K562 (cell line): ENCODE measurements around the gene DNAJB12. TPM values are rescaled to one million over a fixed set of nuclear protein-coding genes. Genes with fewer than 3 reads are reported as not detected.
A peak's percentile ranks its signal among the peaks of the same experiment; 100 is the strongest.

Experiments used
- CEBPG ChIP-seq, 3 experiments: fragments of 200-800 bp in 1 of 3; sonication (Bioruptor generic) in 1 of 3; sonication (generic) in 1 of 3; formaldehyde crosslinking in 1 of 3; IDR thresholded peaks in 2 of 3; conservative IDR thresholded peaks in 1 of 3; 2 replicates each; pipeline versions ENCODE4 v1.6.1 to v1.8.0; 2016 to 2022; ENCODE audit warnings: missing compliant biosample characterization in 2 of 3, missing genetic modification characterization in 2 of 3, mild to moderate bottlenecking in 1 of 3, missing genetic modification reagents in 1 of 3
- HDAC8 ChIP-seq: fragments of 450-650 bp; IDR thresholded peaks from 2 replicates; pipeline ENCODE4 v1.6.1; 2016; ENCODE audit warnings: mild to moderate bottlenecking, missing genetic modification characterization, moderate library complexity, missing compliant biosample characterization
- LARP7 ChIP-seq: fragments of 450-650 bp; IDR thresholded peaks from 2 replicates; pipeline ENCODE4 v1.6.1; 2016
- NFIC ChIP-seq: fragments of 450-650 bp; IDR thresholded peaks from 2 replicates; pipeline ENCODE4 v1.6.1; 2017; ENCODE audit warnings: mild to moderate bottlenecking, inconsistent platforms
- NR2C2 ChIP-seq, 2 experiments: fragments of 200-800 bp in 1 of 2; sonication (Bioruptor generic) in 1 of 2; sonication (generic) in 1 of 2; formaldehyde crosslinking in 1 of 2; IDR thresholded peaks; 2 replicates each; pipeline versions ENCODE4 v1.6.1 to v1.8.0; 2016 to 2022; ENCODE audit warnings: mild to moderate bottlenecking in 1 of 2, missing compliant biosample characterization in 1 of 2, missing genetic modification characterization in 1 of 2, missing genetic modification reagents in 1 of 2
- TEAD4 ChIP-seq, 2 experiments: sonication (generic) in 1 of 2; formaldehyde crosslinking in 1 of 2; IDR thresholded peaks; 2 replicates each; pipeline versions ENCODE4 v1.6.1 to v1.8.0; 2012 to 2022; ENCODE audit warnings: borderline replicate concordance in 1 of 2, inconsistent platforms in 1 of 2, low read length in 1 of 2, mild to moderate bottlenecking in 1 of 2, missing genetic modification reagents in 1 of 2
- polyA plus RNA-seq, 8 experiments: library from polyadenylated mRNA; depleted of rRNA in 4 of 8; stranded (reverse) in 5 of 8; unstranded in 3 of 8; fragments of >200 nt; fragmentation: Nextera tagmentation in 2 of 8; fragmentation: Illumina TruSeq in 1 of 8; extraction: Ambion mirVana in 2 of 8; extraction: Trizol in 1 of 8; gene quantifications; 2 replicates each; pipeline versions ENCODE4 v1.2.1 to v1.2.3, GENCODE V29; 2011 to 2014; ENCODE audit warnings: inconsistent platforms in 1 of 8, missing spikeins in 1 of 8
- total RNA-seq, 7 experiments: library from RNA; depleted of rRNA in 6 of 7; stranded (reverse); fragments of >200 nt in 6 of 7; fragmentation: Illumina TruSeq in 2 of 7; extraction: Trizol in 2 of 7; gene quantifications; 2 replicates each; pipeline versions ENCODE4 v1.2.1 to v1.2.3, GENCODE V29; 2011 to 2021; ENCODE audit warnings: low replicate concordance in 1 of 7
- TF ChIP-seq, protein P1 (sequence below): sonication (generic); formaldehyde crosslinking; IDR thresholded peaks from 2 replicates; pipeline ENCODE4 v1.8.0; 2022; ENCODE audit warnings: missing genetic modification reagents, mild to moderate bottlenecking, borderline replicate concordance
- TF ChIP-seq, protein P2 (sequence below): fragments of 450-650 bp; IDR thresholded peaks from 2 replicates; pipeline ENCODE4 v1.6.1; 2018; ENCODE audit not compliant: partially characterized antibody

Gene DNAJB12
- total and polyA plus RNA-seq, 9 of the 15 experiments (the other 6 are each of a cell fraction or from before 2014, with no cell fraction given) = 3.5 to 31.5 (median 20.3) TPM

GRCh38 chr10:72297281-72297804 lies 57.4 kb downstream of the DNAJB12 start (continued):
- TF ChIP-seq TEAD4 (IDR thresholded peaks at IDR 0.05; ENCODE audit: low read length) (no peak; the same call in 1 of the 2 replicates), TEAD4 (CRISPR knock-in tag; IDR thresholded peaks at IDR 0.05; ENCODE audit: borderline replicate concordance) (no peak), HDAC8 (tag) (0 out of 2 replicates have a peak, but pooled peaks have one; percentile 61), LARP7 (no peak), NFIC (peak; percentile 72), CEBPG (CRISPR knock-in tag; IDR thresholded peaks at IDR 0.05) (no peak), CEBPG (tag; conservative IDR thresholded peaks at IDR 0.05 in 1 of 2, IDR thresholded peaks at IDR 0.05 in 1 of 2) (no peak; a peak in 1 of 4 replicates), NR2C2 (CRISPR knock-in tag; IDR thresholded peaks at IDR 0.05) (no peak), NR2C2 (tag; IDR thresholded peaks at IDR 0.05) (no peak)
- TF ChIP-seq, protein P1, sequence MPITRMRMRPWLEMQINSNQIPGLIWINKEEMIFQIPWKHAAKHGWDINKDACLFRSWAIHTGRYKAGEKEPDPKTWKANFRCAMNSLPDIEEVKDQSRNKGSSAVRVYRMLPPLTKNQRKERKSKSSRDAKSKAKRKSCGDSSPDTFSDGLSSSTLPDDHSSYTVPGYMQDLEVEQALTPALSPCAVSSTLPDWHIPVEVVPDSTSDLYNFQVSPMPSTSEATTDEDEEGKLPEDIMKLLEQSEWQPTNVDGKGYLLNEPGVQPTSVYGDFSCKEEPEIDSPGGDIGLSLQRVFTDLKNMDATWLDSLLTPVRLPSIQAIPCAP (CRISPR knock-in tag) = no peak
- TF ChIP-seq, protein P2, sequence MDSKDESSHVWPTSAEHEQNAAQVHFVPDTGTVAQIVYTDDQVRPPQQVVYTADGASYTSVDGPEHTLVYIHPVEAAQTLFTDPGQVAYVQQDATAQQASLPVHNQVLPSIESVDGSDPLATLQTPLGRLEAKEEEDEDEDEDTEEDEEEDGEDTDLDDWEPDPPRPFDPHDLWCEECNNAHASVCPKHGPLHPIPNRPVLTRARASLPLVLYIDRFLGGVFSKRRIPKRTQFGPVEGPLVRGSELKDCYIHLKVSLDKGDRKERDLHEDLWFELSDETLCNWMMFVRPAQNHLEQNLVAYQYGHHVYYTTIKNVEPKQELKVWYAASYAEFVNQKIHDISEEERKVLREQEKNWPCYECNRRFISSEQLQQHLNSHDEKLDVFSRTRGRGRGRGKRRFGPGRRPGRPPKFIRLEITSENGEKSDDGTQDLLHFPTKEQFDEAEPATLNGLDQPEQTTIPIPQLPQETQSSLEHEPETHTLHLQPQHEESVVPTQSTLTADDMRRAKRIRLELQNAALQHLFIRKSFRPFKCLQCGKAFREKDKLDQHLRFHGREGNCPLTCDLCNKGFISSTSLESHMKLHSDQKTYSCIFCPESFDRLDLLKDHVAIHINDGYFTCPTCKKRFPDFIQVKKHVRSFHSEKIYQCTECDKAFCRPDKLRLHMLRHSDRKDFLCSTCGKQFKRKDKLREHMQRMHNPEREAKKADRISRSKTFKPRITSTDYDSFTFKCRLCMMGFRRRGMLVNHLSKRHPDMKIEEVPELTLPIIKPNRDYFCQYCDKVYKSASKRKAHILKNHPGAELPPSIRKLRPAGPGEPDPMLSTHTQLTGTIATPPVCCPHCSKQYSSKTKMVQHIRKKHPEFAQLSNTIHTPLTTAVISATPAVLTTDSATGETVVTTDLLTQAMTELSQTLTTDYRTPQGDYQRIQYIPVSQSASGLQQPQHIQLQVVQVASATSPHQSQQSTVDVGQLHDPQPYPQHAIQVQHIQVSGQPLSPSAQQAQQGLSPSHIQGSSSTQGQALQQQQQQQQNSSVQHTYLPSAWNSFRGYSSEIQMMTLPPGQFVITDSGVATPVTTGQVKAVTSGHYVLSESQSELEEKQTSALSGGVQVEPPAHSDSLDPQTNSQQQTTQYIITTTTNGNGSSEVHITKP = peak; percentile 46
